HCT116 (cell line): ENCODE data around the gene DYRK2. TPM values are rescaled to one million over a fixed set of nuclear protein-coding genes. Genes with fewer than 3 reads are reported as not detected.

Experiments used
- ATAC-seq: fragments of 200-7000 bp; cut with Tn5 transposase; 2 replicates; pipeline ENCODE4 v1.9.1; 2020; ENCODE audit warnings: mild to moderate bottlenecking, moderate library complexity
- BruUV-seq: library from RNA; stranded (reverse); fragments of 400-500 nt; replicated peaks from 2 replicates; lab custom pipeline; 2021; lab: Mats Ljungman, UMichigan
- CTCF ChIA-PET: fragments of 300-600 bp; sonication (Branson Sonifier 250); formaldehyde crosslinking; loops from one replicate; lab custom pipeline; 2021; ENCODE audit warnings: antibody characterized with exemption; lab: Charles Lee
- POLR2A ChIA-PET: fragments of 300-600, 350-600 bp; sonication (Branson Sonifier 250); formaldehyde crosslinking; loops from one replicate; lab custom pipeline; 2021; ENCODE audit warnings: antibody characterized with exemption; lab: Charles Lee
- RAD21 ChIA-PET, 2 experiments: fragments of 300-600 bp; sonication (Branson Sonifier 250); formaldehyde crosslinking; loops; one replicate each; lab custom pipeline; 2023; ENCODE audit warnings: low total read pairs in 2 of 2; ENCODE audit not compliant: uncharacterized antibody in 2 of 2, unreplicated experiment in 2 of 2, low non-redundant PET in 1 of 2; lab: Charles Lee
- DNase-seq: peaks from one replicate; pipeline ENCODE4 v3.0.0-alpha.2; 2010; ENCODE audit warnings: low read depth, low spot score
- H2AFZ ChIP-seq: fragments of 200-600 bp; shearing (Covaris generic), sonication (generic); 2 replicates; pipeline ENCODE4 v1.6.1; 2017; ENCODE audit warnings: low read depth, mixed run types, mixed read lengths, antibody characterized with exemption, low read length; ENCODE audit not compliant: poor library complexity, severe bottlenecking
- H3K27ac ChIP-seq: 2 replicates; pipeline ENCODE4 v1.5.1; 2012; ENCODE audit warnings: low read depth, low read length
- H3K27me3 ChIP-seq: fragments of 200-600 bp; sonication (generic); 2 replicates; pipeline ENCODE4 v1.6.1; 2016; ENCODE audit warnings: mixed run types, low read length, mixed read lengths; ENCODE audit not compliant: insufficient read depth
- H3K36me3 ChIP-seq, 2 experiments: fragments of 200-500 bp in 1 of 2; fragments of 200-600 bp in 1 of 2; sonication (Bioruptor generic) in 1 of 2; sonication (generic) in 1 of 2; 2 replicates each; pipeline versions ENCODE4 v1.5.1 to v1.6.1; 2014 to 2016; ENCODE audit warnings: low read length in 2 of 2, inconsistent platforms in 1 of 2, mixed read lengths in 1 of 2, mixed run types in 1 of 2; ENCODE audit not compliant: insufficient read depth in 2 of 2, control insufficient read depth in 1 of 2
- H3K4me1 ChIP-seq, 2 experiments: fragments of 200-600 bp in 1 of 2; sonication (generic) in 1 of 2; 2 replicates each; pipeline versions ENCODE4 v1.5.1 to v1.6.1; 2012 to 2017; ENCODE audit warnings: low read length in 2 of 2, inconsistent platforms in 1 of 2, mild to moderate bottlenecking in 1 of 2, mixed read lengths in 1 of 2, mixed run types in 1 of 2, moderate library complexity in 1 of 2; ENCODE audit not compliant: insufficient read depth in 2 of 2, control insufficient read depth in 1 of 2
- H3K4me2 ChIP-seq: fragments of 200-600 bp; sonication (generic); 2 replicates; pipeline ENCODE4 v1.6.1; 2017; ENCODE audit warnings: mixed run types, low read length, mixed read lengths
- H3K4me3 ChIP-seq, 2 experiments: fragments of 200-600 bp in 1 of 2; sonication (generic) in 1 of 2; replicated peaks in 1 of 2; 2 replicates each; pipeline ENCODE4 v1.5.1; 2011 to 2016; ENCODE audit warnings: low read length in 2 of 2, control low read depth in 1 of 2, low read depth in 1 of 2, mild to moderate bottlenecking in 1 of 2, mixed read lengths in 1 of 2, mixed run types in 1 of 2
- H3K79me2 ChIP-seq: fragments of 200-600 bp; sonication (generic); 2 replicates; pipeline ENCODE4 v1.6.1; 2017; ENCODE audit warnings: mild to moderate bottlenecking, mixed run types, low read length, moderate library complexity, mixed read lengths; ENCODE audit not compliant: insufficient read depth
- H3K9ac ChIP-seq: fragments of 200-600 bp; sonication (generic); 2 replicates; pipeline ENCODE4 v1.6.1; 2016; ENCODE audit warnings: low read length, mixed read lengths
- H3K9me2 ChIP-seq: fragments of 200-600 bp; sonication (generic), shearing (Covaris generic); 2 replicates; pipeline ENCODE4 v1.6.1; 2017; ENCODE audit warnings: mixed run types, mild to moderate bottlenecking, moderate library complexity; ENCODE audit not compliant: insufficient read depth
- H3K9me3 ChIP-seq, 2 experiments: fragments of 200-500 bp in 1 of 2; fragments of 200-600 bp in 1 of 2; sonication (Bioruptor generic) in 1 of 2; sonication (generic) in 1 of 2; 2 replicates each; pipeline ENCODE4 v1.6.1; 2014 to 2017; ENCODE audit warnings: low read length in 2 of 2, mixed read lengths in 2 of 2, inconsistent platforms in 1 of 2, low read depth in 1 of 2, mild to moderate bottlenecking in 1 of 2, mixed run types in 1 of 2, moderate library complexity in 1 of 2; ENCODE audit not compliant: control insufficient read depth in 1 of 2, insufficient read depth in 1 of 2
- H4K20me1 ChIP-seq: fragments of 200-600 bp; sonication (generic), shearing (Covaris generic); 2 replicates; pipeline ENCODE4 v1.6.1; 2017; ENCODE audit warnings: mixed run types, mild to moderate bottlenecking, moderate library complexity; ENCODE audit not compliant: insufficient read depth
- CEBPB ChIP-seq: IDR thresholded peaks from 2 replicates; pipeline ENCODE4 v1.6.1; 2012; ENCODE audit warnings: low read depth
- CTCF ChIP-seq, 3 experiments: fragments of 200-600 bp in 1 of 3; sonication (generic) in 1 of 3; IDR thresholded peaks in 2 of 3; conservative IDR thresholded peaks in 1 of 3; 2 replicates each; pipeline ENCODE4 v1.5.1; 2012 to 2017; ENCODE audit warnings: low read depth in 2 of 3, low read length in 2 of 3, antibody characterized with exemption in 1 of 3, borderline replicate concordance in 1 of 3, control low read depth in 1 of 3, mild to moderate bottlenecking in 1 of 3, mixed read lengths in 1 of 3, mixed run types in 1 of 3, moderate library complexity in 1 of 3; ENCODE audit not compliant: insufficient read depth in 1 of 3
- ELF1 ChIP-seq: IDR thresholded peaks from 2 replicates; pipeline ENCODE4 v1.6.1; 2012; ENCODE audit warnings: low read depth, borderline replicate concordance
- EZH2phosphoT487 ChIP-seq: fragments of 200-600 bp; IDR thresholded peaks from 2 replicates; pipeline ENCODE4 v1.6.1; 2018; ENCODE audit warnings: antibody characterized with exemption, borderline replicate concordance
- FOSL1 ChIP-seq: IDR thresholded peaks from 2 replicates; pipeline ENCODE4 v1.6.1; 2012; ENCODE audit warnings: low read depth
- MAX ChIP-seq: IDR thresholded peaks from 2 replicates; pipeline ENCODE4 v1.6.1; 2012
- POLR2A ChIP-seq: IDR thresholded peaks from 2 replicates; pipeline ENCODE4 v1.7.0; 2011; ENCODE audit warnings: borderline replicate concordance; ENCODE audit not compliant: insufficient read depth, insufficient read length; ENCODE audit errors: extremely low read depth
- SIN3A ChIP-seq: IDR thresholded peaks from 2 replicates; pipeline ENCODE4 v1.6.1; 2012; ENCODE audit warnings: low read depth
- SRF ChIP-seq: IDR thresholded peaks from 2 replicates; pipeline ENCODE4 v1.6.1; 2012; ENCODE audit warnings: low read depth
- TCF7L2 ChIP-seq: IDR thresholded peaks from 2 replicates; pipeline ENCODE4 v1.7.0; 2011; ENCODE audit warnings: borderline replicate concordance, inconsistent platforms; ENCODE audit not compliant: insufficient read depth, insufficient read length; ENCODE audit errors: extremely low read depth
- ZBTB33 ChIP-seq: IDR thresholded peaks from 2 replicates; pipeline ENCODE4 v1.6.1; 2011; ENCODE audit warnings: mild to moderate bottlenecking, low read length, moderate library complexity; ENCODE audit not compliant: insufficient replicate concordance; ENCODE audit errors: extremely low read depth
- intact Hi-C: fragments of 100-400 bp; cut with micrococcal nuclease; formaldehyde crosslinking; loops from 2 replicates; pipeline ENCODE4 v1.10.0; 2022
- total RNA-seq: library from RNA; stranded (reverse); gene quantifications from one replicate; pipeline ENCODE4 v1.2.1, GENCODE V29; 2021; ENCODE audit not compliant: unreplicated experiment

Gene DYRK2
- total RNA-seq, 1 experiment from 2014 or later: 28.7 TPM

GRCh38 chr12:67658486-67658885 is 9.9 kb downstream of the DYRK2 start:
- H3K36me3 ChIP-seq: peaks cover 12 to 21% of the 10 kb centered on the region in 2 experiments; a peak in 2 of 4 replicates
- peaks cover 90% of the 10 kb centered on the region for H3K79me2 ChIP-seq
- H3K9me2 ChIP-seq: no peaks in the 10 kb centered on the region

More at GRCh38 chr12:67658486-67658885, 9.9 kb downstream of the DYRK2 start:
- TF ChIP-seq EZH2phosphoT487 (no peak), SRF (no peak), TCF7L2 (no peak), POLR2A (no peak), CEBPB (no peak), SIN3A (no peak), ELF1 (no peak), FOSL1 (no peak), MAX (no peak), ZBTB33 (no peak), CTCF (IDR thresholded peaks at IDR 0.05 in 2 of 3, conservative IDR thresholded peaks at IDR 0.05 in 1 of 3; ENCODE audit: borderline replicate concordance in 1 of 3, insufficient read depth in 1 of 3, low read depth in 2 of 3, low read length in 2 of 3) (no peak)
- H3K27me3 ChIP-seq: no peaks in the 10 kb centered on the region
- DNase-seq (no peak), ATAC-seq (no peak)
- H3K4me3 ChIP-seq: no peak overlapping the region
- H4K20me1 ChIP-seq: no peaks in the 10 kb centered on the region
- no peak overlapping the region for H2AFZ ChIP-seq
- intact Hi-C loops: no loop called here
- BruUV-seq: no TSS peak
- ChIA-PET POLR2A (no interaction called here), CTCF (no interaction called here), RAD21 (no interaction called here)
- H3K4me1 ChIP-seq: no peaks in the 10 kb centered on the region; a peak in 1 of 4 replicates
- no peaks in the 10 kb centered on the region for H3K9me3 ChIP-seq
- H3K9ac ChIP-seq: no peak overlapping the region
- no peak overlapping the region for H3K27ac ChIP-seq
- no peak overlapping the region for H3K4me2 ChIP-seq
